C4-2B (cell line): ENCODE results near the gene LAMB1.

Source experiments
- CTCF ChIP-seq: fragments of 450-650 bp; conservative IDR thresholded peaks from 2 replicates; pipeline ENCODE4 v1.5.1; 2017; ENCODE audit warnings: mild to moderate bottlenecking
- ZFX ChIP-seq: fragments of 450-650 bp; IDR thresholded peaks from 2 replicates; pipeline ENCODE4 v1.6.1; 2017

GRCh38 chr7:108007261-108007660 lies 4.3 kb upstream of the LAMB1 start:
- TF ChIP-seq CTCF (no peak), ZFX (no peak)
